ENCODE results near the gene CCL21.

CCL21 gene

DNA sequence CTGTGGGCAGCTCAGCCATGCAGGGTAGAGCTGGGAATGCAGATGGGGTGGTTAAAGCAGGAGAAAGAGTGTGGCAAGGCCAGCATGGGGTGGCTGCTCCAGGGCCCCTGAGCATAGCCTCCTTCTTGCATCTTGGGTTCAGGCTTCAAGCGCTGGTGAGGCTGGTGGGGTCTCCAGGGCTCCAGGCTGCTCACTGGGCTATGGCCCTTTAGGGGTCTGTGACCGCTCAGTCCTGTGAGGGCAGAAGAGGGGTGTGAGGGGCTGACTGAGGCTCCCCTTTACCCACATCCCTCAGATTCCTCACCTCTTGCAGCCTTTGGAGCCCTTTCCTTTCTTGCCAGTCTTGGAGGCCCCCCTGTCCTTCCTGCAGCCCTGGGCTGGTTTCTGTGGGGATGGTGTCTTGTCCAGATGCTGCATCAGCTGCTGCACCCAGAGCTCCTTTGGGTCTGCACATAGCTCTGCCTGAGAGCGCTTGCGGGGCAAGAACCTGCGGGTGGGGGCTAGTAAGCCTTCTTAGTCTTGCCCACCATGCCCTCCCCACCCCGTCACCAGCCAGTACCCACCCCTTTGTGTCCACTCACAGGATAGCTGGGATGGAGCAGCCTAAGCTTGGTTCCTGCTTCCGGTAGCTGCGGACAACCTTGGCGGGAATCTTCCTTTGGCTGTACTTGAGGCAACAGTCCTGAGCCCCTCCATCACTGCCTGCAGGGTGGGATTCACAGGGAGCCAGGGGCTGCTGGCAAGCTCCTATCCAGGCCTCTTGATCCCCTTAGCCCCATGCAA is 549 bp downstream of the CCL21 start:
- H2BK12ac ChIP-seq (ENCODE audit: low read length) = no peak overlapping the region
- H3K9ac ChIP-seq (ENCODE audit: low read depth, low read length, poor library complexity) = no peak overlapping the region
- no peak overlapping the region for H3K27ac ChIP-seq (replicated peaks; ENCODE audit: low read length)
- no peaks in the 10 kb centered on the region for H3K36me3 ChIP-seq (replicated peaks in 1 of 2; ENCODE audit: control insufficient read depth in 2 of 2, insufficient read depth in 2 of 2, low read length in 2 of 2)
- H3K4me2 ChIP-seq (ENCODE audit: insufficient read depth, low read length, poor library complexity, severe bottlenecking) = no peak overlapping the region
- H3K27me3 ChIP-seq (ENCODE audit: control insufficient read depth in 3 of 3, insufficient read depth in 3 of 3, low read depth in 1 of 3, low read length in 3 of 3) = peaks cover 0 to 27% (median 0%) of the 10 kb centered on the region in 3 experiments
- peaks cover 0 to 3% of the 10 kb centered on the region in 2 donors for H3K9me3 ChIP-seq (replicated peaks in 1 of 2; ENCODE audit: control insufficient read depth in 2 of 2, insufficient read depth in 1 of 2, low read depth in 1 of 2, low read length in 2 of 2)
- H3K4ac ChIP-seq (ENCODE audit: low read length) = no peak overlapping the region
- no peak overlapping the region for H4K91ac ChIP-seq (ENCODE audit: low read depth, low read length, poor library complexity)
- H2AFZ ChIP-seq (ENCODE audit: low read length) = no peak overlapping the region
- H2BK120ac ChIP-seq (ENCODE audit: low read depth, low read length) = no peak overlapping the region
- no peak overlapping the region for H3K23ac ChIP-seq (ENCODE audit: low read depth, low read length, poor library complexity)
- no peak overlapping the region for H3K18ac ChIP-seq (ENCODE audit: low read length)
- H3K4me1 ChIP-seq (ENCODE audit: control insufficient read depth in 2 of 2, insufficient read depth in 1 of 2, low read depth in 1 of 2, low read length in 2 of 2) = peaks cover 0 to 2% of the 10 kb centered on the region in 2 donors
- no peak overlapping the region for H2BK15ac ChIP-seq (ENCODE audit: low read length)
- no peak overlapping the region for H2AK5ac ChIP-seq (ENCODE audit: low read depth, low read length)
- H4K8ac ChIP-seq (ENCODE audit: low read depth, low read length) = no peak overlapping the region
- H2BK5ac ChIP-seq (ENCODE audit: low read length) = no peak overlapping the region
- H3K79me1 ChIP-seq (ENCODE audit: low read depth, low read length) = no peaks in the 10 kb centered on the region
- no peak overlapping the region for H3K4me3 ChIP-seq (ENCODE audit: low read length in 2 of 2)
- no peak overlapping the region for H3K14ac ChIP-seq (ENCODE audit: low read length)
- DNase-seq (ENCODE audit: low spot score) = no peak
- WGBS, 2 donors (ENCODE audit: extremely low coverage in 2 of 2, insufficient read length in 2 of 2, insufficient replicate concordance in 1 of 2) = no CpG with 5 or more reads among the region's 9 CpGs

DNA sequence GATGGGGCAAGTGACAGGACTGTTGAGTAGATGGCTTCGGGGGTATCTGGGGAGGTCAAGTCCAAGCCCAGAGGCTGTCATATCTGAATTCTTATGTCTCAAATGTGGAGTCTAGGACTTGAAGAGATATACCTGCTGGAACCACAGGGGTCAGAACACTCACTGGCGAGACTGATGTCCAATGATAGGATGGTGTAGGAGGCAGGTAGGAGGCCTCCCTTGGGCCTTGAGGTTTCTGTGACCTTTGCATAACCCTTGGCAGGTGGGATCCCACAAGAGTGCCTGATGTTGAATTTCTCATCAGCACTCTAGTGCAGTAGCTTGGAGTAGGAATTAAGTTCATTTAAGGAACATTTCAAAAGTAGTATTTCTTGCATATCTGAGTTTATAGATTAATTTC is 2.8 kb downstream of the CCL21 start:
- Histone ChIP-seq H3K18ac (ENCODE audit: low read length) (no peak overlapping the region), H2BK12ac (ENCODE audit: low read length) (no peak overlapping the region), H4K91ac (ENCODE audit: low read depth, low read length, poor library complexity) (no peak overlapping the region), H2AK5ac (ENCODE audit: low read depth, low read length) (no peak overlapping the region), H3K9ac (ENCODE audit: low read depth, low read length, poor library complexity) (no peak overlapping the region), H3K79me1 (ENCODE audit: low read depth, low read length) (no peaks in the 10 kb centered on the region), H3K4me2 (ENCODE audit: insufficient read depth, low read length, poor library complexity, severe bottlenecking) (no peak overlapping the region), H2BK120ac (ENCODE audit: low read depth, low read length) (no peak overlapping the region), H3K9me3 (replicated peaks in 1 of 2; ENCODE audit: control insufficient read depth in 2 of 2, insufficient read depth in 1 of 2, low read depth in 1 of 2, low read length in 2 of 2) (no peaks in the 10 kb centered on the region), H2AFZ (ENCODE audit: low read length) (no peak overlapping the region), H3K4me3 (ENCODE audit: low read length in 2 of 2) (no peak overlapping the region), H3K4me1 (ENCODE audit: control insufficient read depth in 2 of 2, insufficient read depth in 1 of 2, low read depth in 1 of 2, low read length in 2 of 2) (no peaks in the 10 kb centered on the region), H3K27me3 (ENCODE audit: control insufficient read depth in 3 of 3, insufficient read depth in 3 of 3, low read depth in 1 of 3, low read length in 3 of 3) (peaks cover 0 to 29% (median 0%) of the 10 kb centered on the region in 3 experiments), H3K27ac (replicated peaks; ENCODE audit: low read length) (no peak overlapping the region), H3K4ac (ENCODE audit: low read length) (no peak overlapping the region), H2BK5ac (ENCODE audit: low read length) (no peak overlapping the region), H2BK15ac (ENCODE audit: low read length) (no peak overlapping the region), H3K23ac (ENCODE audit: low read depth, low read length, poor library complexity) (no peak overlapping the region), H3K36me3 (replicated peaks in 1 of 2; ENCODE audit: control insufficient read depth in 2 of 2, insufficient read depth in 2 of 2, low read length in 2 of 2) (no peaks in the 10 kb centered on the region), H4K8ac (ENCODE audit: low read depth, low read length) (no peak overlapping the region), H3K14ac (ENCODE audit: low read length) (no peak overlapping the region)
- DNase-seq (ENCODE audit: low spot score) = no peak
- no CpG with 5 or more reads among the region's 2 CpGs for WGBS, 2 donors (ENCODE audit: extremely low coverage in 2 of 2, insufficient read length in 2 of 2, insufficient replicate concordance in 1 of 2)

DNA sequence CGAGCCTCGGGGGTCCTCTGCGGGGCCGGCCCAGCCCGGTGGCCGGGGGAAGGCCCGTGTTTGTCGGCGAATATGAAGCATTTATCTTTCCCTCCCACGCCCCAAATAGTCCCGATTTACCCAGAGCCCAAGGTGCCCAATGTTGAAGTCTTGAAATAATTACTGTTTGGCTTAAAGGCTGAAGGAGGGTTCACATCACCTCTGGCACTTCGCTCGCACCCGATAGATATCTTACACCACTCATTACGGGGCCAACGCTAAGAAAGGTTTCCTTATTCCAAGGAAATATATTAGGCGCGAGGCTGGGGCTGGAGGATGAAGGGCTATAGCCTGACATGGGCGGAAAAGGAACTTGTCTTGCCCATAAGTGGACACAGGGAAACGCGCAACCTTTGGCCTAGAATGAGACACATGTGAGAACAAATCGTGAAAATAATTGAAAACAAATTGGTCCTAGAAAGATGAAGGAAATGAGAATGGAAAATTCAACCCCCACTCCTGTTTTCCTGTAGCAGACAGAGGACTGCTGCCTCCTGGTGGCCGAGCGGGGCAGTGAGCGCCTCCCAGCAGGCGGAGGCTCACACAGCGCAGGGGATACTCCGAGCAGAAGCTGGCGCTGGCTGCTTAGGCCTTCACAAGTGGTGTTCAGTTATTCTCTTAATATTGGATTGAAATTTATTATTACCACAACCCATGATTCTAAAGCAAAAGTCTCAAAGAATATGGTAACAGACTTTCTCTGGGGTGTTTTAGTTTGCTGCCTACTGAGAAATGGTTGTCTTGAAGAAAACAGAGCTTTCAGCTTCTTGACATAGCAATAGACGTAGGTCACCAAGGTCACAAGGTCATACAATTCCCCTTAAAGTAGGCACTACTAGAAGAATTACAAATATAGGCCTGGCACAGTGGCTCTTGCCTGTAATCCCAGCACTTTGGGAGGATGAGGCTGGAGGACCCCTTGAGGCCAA is 7.9 kb downstream of the CCL21 start:
- no peak overlapping the region for H4K91ac ChIP-seq (ENCODE audit: low read depth, low read length, poor library complexity)
- H2AFZ ChIP-seq (ENCODE audit: low read length) = peak overlapping the region; percentile 100
- no peaks in the 10 kb centered on the region for H3K79me1 ChIP-seq (ENCODE audit: low read depth, low read length)
- H3K36me3 ChIP-seq (replicated peaks in 1 of 2; ENCODE audit: control insufficient read depth in 2 of 2, insufficient read depth in 2 of 2, low read length in 2 of 2) = no peaks in the 10 kb centered on the region
- H3K4me2 ChIP-seq (ENCODE audit: insufficient read depth, low read length, poor library complexity, severe bottlenecking) = peak overlapping the region; percentile 100
- H3K14ac ChIP-seq (ENCODE audit: low read length) = no peak overlapping the region
- peak overlapping the region; percentile 8 for H3K23ac ChIP-seq (ENCODE audit: low read depth, low read length, poor library complexity)
- H3K18ac ChIP-seq (ENCODE audit: low read length) = peak overlapping the region; percentile 88
- H2BK12ac ChIP-seq (ENCODE audit: low read length) = no peak overlapping the region
- H2BK120ac ChIP-seq (ENCODE audit: low read depth, low read length) = no peak overlapping the region
- no peak overlapping the region for H3K4ac ChIP-seq (ENCODE audit: low read length)
- peak overlapping the region; percentile 46 to 74 for H3K4me3 ChIP-seq (ENCODE audit: low read length in 2 of 2)
- H3K9ac ChIP-seq (ENCODE audit: low read depth, low read length, poor library complexity) = peak overlapping the region; percentile 80
- peaks cover 0 to 66% (median 24%) of the 10 kb centered on the region in 3 experiments for H3K27me3 ChIP-seq (ENCODE audit: control insufficient read depth in 3 of 3, insufficient read depth in 3 of 3, low read depth in 1 of 3, low read length in 3 of 3)
- no peak overlapping the region for H2BK5ac ChIP-seq (ENCODE audit: low read length)
- no CpG with 5 or more reads among the region's 30 CpGs for WGBS, 2 donors (ENCODE audit: extremely low coverage in 2 of 2, insufficient read length in 2 of 2, insufficient replicate concordance in 1 of 2)
- no peak overlapping the region for H4K8ac ChIP-seq (ENCODE audit: low read depth, low read length)
- DNase-seq (ENCODE audit: low spot score) = peak; percentile 57
- H3K9me3 ChIP-seq (replicated peaks in 1 of 2; ENCODE audit: control insufficient read depth in 2 of 2, insufficient read depth in 1 of 2, low read depth in 1 of 2, low read length in 2 of 2) = no peaks in the 10 kb centered on the region
- peak overlapping the region; percentile 7 for H2BK15ac ChIP-seq (ENCODE audit: low read length)
- H3K4me1 ChIP-seq (ENCODE audit: control insufficient read depth in 2 of 2, insufficient read depth in 1 of 2, low read depth in 1 of 2, low read length in 2 of 2) = peaks cover 0 to 3% of the 10 kb centered on the region in 2 donors
- H2AK5ac ChIP-seq (ENCODE audit: low read depth, low read length) = no peak overlapping the region
- no peak overlapping the region for H3K27ac ChIP-seq (replicated peaks; ENCODE audit: low read length)

Measured in neuronal stem cell (in vitro differentiated cells).